Hematopoietic multipotent progenitor cell treated with erythropoietin and hydrocortisone succinate and interleukin-3 and kit ligand, for 15 days (in vitro differentiated cells): ENCODE measurements around the gene HMCN2.

ENCODE experiments used
- DNase-seq: peaks from one replicate; pipeline ENCODE4 v3.0.0-alpha.2; 2015; ENCODE audit warnings: low spot score

HMCN2 gene

GRCh38 chr9:130473566-130473965 lies 208.0 kb downstream of the HMCN2 start:
- no peak for DNase-seq

- DNase-seq, result no peak
These were observed 208.5 kb downstream of the HMCN2 start for GRCh38 chr9:130474106-130474505.

GRCh38 chr9:130476151-130476730 lies 210.7 kb downstream of the HMCN2 start:
- no peak for DNase-seq

GRCh38 chr9:130477564-130477963 lies 212.0 kb downstream of the HMCN2 start:
- DNase-seq, result no peak

GRCh38 chr9:130478152-130478551 lies 212.6 kb downstream of the HMCN2 start:
- no peak for DNase-seq

GRCh38 chr9:130478736-130479575 lies 213.4 kb downstream of the HMCN2 start:
- DNase-seq, result no peak

GRCh38 chr9:130479587-130479986 lies 214.0 kb downstream of the HMCN2 start:
- DNase-seq, result no peak

GRCh38 chr9:130480673-130481072 lies 215.1 kb downstream of the HMCN2 start:
- peak; percentile 14 for DNase-seq

- DNase-seq, result no peak
These were observed 216.9 kb downstream of the HMCN2 start for GRCh38 chr9:130482463-130482862.

GRCh38 chr9:130483371-130483971 lies 217.9 kb downstream of the HMCN2 start:
- DNase-seq, result no peak
